ENCODE data around the gene DIP2B.

DNA sequence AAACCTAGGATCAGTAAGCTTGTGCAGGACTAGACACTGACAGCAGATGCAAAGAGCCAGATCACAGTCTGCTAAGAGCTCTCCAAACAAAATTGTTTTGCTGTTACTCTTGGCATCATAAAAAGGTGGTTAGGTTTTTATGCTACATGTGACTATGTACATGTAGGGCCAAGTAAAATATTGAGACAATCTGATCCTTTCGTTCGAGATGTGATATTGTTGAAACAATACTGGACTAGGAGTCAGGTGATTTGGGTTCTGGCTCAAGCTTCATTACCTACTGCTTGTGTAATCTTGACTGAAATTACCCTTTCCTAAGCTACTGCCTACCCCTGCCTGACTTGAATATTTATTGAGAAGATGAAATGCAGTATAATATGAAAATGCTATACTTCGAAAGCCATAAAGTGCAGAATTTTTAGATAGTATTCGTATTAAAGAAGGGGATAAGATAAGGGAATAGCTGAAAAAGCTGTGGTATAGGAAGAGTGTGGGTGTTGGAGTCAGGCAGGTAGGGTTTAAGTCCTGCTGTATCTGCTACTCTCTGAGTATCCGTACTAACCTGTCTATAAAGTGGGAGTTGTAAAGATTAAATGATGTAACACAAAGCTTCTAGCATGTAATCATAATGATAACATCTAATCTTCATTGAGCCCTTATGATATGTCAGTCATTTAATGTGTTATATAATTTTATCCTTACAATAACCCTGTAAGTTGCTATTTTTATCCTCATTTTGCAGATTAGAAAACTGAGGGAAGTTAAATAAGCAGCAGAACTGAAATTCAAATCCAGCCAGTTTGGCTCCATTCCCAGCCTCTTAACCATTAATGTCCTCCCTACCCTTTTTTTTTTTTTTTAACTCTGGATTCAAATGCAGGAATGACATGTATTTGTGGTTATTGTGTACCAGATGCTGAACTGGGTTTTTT is 220.5 kb downstream of the DIP2B start:
- TF ChIP-seq, protein P1, sequence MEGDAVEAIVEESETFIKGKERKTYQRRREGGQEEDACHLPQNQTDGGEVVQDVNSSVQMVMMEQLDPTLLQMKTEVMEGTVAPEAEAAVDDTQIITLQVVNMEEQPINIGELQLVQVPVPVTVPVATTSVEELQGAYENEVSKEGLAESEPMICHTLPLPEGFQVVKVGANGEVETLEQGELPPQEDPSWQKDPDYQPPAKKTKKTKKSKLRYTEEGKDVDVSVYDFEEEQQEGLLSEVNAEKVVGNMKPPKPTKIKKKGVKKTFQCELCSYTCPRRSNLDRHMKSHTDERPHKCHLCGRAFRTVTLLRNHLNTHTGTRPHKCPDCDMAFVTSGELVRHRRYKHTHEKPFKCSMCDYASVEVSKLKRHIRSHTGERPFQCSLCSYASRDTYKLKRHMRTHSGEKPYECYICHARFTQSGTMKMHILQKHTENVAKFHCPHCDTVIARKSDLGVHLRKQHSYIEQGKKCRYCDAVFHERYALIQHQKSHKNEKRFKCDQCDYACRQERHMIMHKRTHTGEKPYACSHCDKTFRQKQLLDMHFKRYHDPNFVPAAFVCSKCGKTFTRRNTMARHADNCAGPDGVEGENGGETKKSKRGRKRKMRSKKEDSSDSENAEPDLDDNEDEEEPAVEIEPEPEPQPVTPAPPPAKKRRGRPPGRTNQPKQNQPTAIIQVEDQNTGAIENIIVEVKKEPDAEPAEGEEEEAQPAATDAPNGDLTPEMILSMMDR (conservative IDR thresholded peaks at IDR 0.05 in 1 of 2, IDR thresholded peaks at IDR 0.05 in 1 of 2; ENCODE audit: low read depth in 1 of 2, low read length in 2 of 2), result no peak
- TF ChIP-seq EZH2 (IDR thresholded peaks at IDR 0.05; ENCODE audit: low read length, missing control alignments), result no peak
